ENCODE data around the gene HTT.

GRCh38 chr4:3112201-3112600 is 37.7 kb downstream of the HTT start:
- no peak for TF ChIP-seq CTCF (IDR thresholded peaks at IDR 0.05)
- TF ChIP-seq POLR2A (IDR thresholded peaks at IDR 0.05), result no peak
